Trophoblast cell (in vitro differentiated cells and primary cell): ENCODE measurements around the gene RHD.

Experiments
- DNase-seq, 2 donors: peaks; one replicate each; pipeline ENCODE4 v3.0.0-alpha.2; 2016
- H2AFZ ChIP-seq: 2 replicates; pipeline ENCODE4 v1.6.1; 2013; ENCODE audit warnings: low read length, moderate library complexity, mild to moderate bottlenecking; ENCODE audit not compliant: insufficient read depth, poor library complexity
- H2AK5ac ChIP-seq: 2 replicates; pipeline ENCODE4 v1.6.1; 2013; ENCODE audit warnings: mild to moderate bottlenecking, low read length
- H2BK120ac ChIP-seq: 2 replicates; pipeline ENCODE4 v1.6.1; 2013; ENCODE audit warnings: low read length, mild to moderate bottlenecking, moderate library complexity; ENCODE audit not compliant: insufficient read depth, poor library complexity
- H2BK12ac ChIP-seq: 2 replicates; pipeline ENCODE4 v1.6.1; 2013; ENCODE audit warnings: mild to moderate bottlenecking, low read length, moderate library complexity
- H2BK5ac ChIP-seq: 2 replicates; pipeline ENCODE4 v1.6.1; 2013; ENCODE audit warnings: low read length, low read depth, moderate library complexity, mild to moderate bottlenecking; ENCODE audit not compliant: poor library complexity
- H3K14ac ChIP-seq: 2 replicates; pipeline ENCODE4 v1.6.1; 2013; ENCODE audit warnings: mild to moderate bottlenecking, low read length
- H3K18ac ChIP-seq: 2 replicates; pipeline ENCODE4 v1.6.1; 2013; ENCODE audit warnings: mild to moderate bottlenecking, low read length
- H3K23ac ChIP-seq: 2 replicates; pipeline ENCODE4 v1.6.1; 2013; ENCODE audit warnings: low read length
- H3K27ac ChIP-seq: 2 replicates; pipeline ENCODE4 v1.5.1; 2013; ENCODE audit warnings: low read depth, mild to moderate bottlenecking, inconsistent platforms, low read length, moderate library complexity
- H3K27me3 ChIP-seq: 2 replicates; pipeline ENCODE4 v1.6.1; 2013; ENCODE audit warnings: inconsistent platforms, mild to moderate bottlenecking, low read length, moderate library complexity; ENCODE audit not compliant: insufficient read depth
- H3K36me3 ChIP-seq, 2 experiments: 1 replicate in 1 of 2; 2 replicates in 1 of 2; pipeline ENCODE4 v1.6.1; 2013; ENCODE audit warnings: low read length in 2 of 2, mild to moderate bottlenecking in 2 of 2, moderate library complexity in 1 of 2; ENCODE audit not compliant: insufficient read depth in 2 of 2, control insufficient read depth in 1 of 2
- H3K4ac ChIP-seq: 2 replicates; pipeline ENCODE4 v1.6.1; 2013; ENCODE audit warnings: low read depth, mild to moderate bottlenecking, low read length, moderate library complexity
- H3K4me1 ChIP-seq, 2 experiments: 1 replicate in 1 of 2; 2 replicates in 1 of 2; pipeline ENCODE4 v1.6.1; 2013; ENCODE audit warnings: low read length in 2 of 2, mild to moderate bottlenecking in 2 of 2, moderate library complexity in 1 of 2; ENCODE audit not compliant: insufficient read depth in 2 of 2, control insufficient read depth in 1 of 2
- H3K4me2 ChIP-seq: 2 replicates; pipeline ENCODE4 v1.6.1; 2013; ENCODE audit warnings: inconsistent platforms, mild to moderate bottlenecking, low read length, moderate library complexity
- H3K4me3 ChIP-seq: 2 replicates; pipeline ENCODE4 v1.5.1; 2013; ENCODE audit warnings: mild to moderate bottlenecking, low read depth, low read length, inconsistent platforms
- H3K79me1 ChIP-seq: one replicate; pipeline ENCODE4 v1.6.1; 2013; ENCODE audit warnings: low read length
- H3K79me2 ChIP-seq: 2 replicates; pipeline ENCODE4 v1.6.1; 2013; ENCODE audit warnings: low read length, mild to moderate bottlenecking; ENCODE audit not compliant: control insufficient read depth, insufficient read depth, poor library complexity
- H3K9ac ChIP-seq: 2 replicates; pipeline ENCODE4 v1.6.1; 2013; ENCODE audit warnings: mild to moderate bottlenecking, low read length
- H3K9me3 ChIP-seq: 2 replicates; pipeline ENCODE4 v1.6.1; 2013; ENCODE audit warnings: low read depth, mild to moderate bottlenecking, control low read depth, inconsistent platforms, low read length; ENCODE audit not compliant: insufficient read depth
- H4K12ac ChIP-seq: 2 replicates; pipeline ENCODE4 v1.6.1; 2013; ENCODE audit warnings: low read depth, mild to moderate bottlenecking, low read length, moderate library complexity
- H4K8ac ChIP-seq: 2 replicates; pipeline ENCODE4 v1.6.1; 2013; ENCODE audit warnings: low read depth, mild to moderate bottlenecking, low read length, moderate library complexity
- H4K91ac ChIP-seq: one replicate; pipeline ENCODE4 v1.6.1; 2013; ENCODE audit warnings: low read depth, mild to moderate bottlenecking, low read length, moderate library complexity
- WGBS: extraction: QIAGEN DNeasy Blood & Tissue Kit; methylation state at CpG from one replicate; pipeline ENCODE4 v1.1.7; 2013; ENCODE audit warnings: missing lambda C conversion rate; ENCODE audit not compliant: insufficient read length, insufficient coverage; ENCODE audit errors: extremely low coverage; 5-methylcytosine and 5-hydroxymethylcytosine counted together

RHD gene

GRCh38 chr1:25338188-25338981 is 66.1 kb downstream of the RHD start, which contains the start of gene TMEM50A:
TMEM50A (plus strand) TSS chr1:25338334; CDS start chr1:25340487, 2,153 bp downstream.
- peak; percentile 89 for DNase-seq
- peak within 1 kb of the TSS; percentile 89 for H3K14ac ChIP-seq
- H3K4ac ChIP-seq, result peak within 1 kb of the TSS; percentile 53
- H2AK5ac ChIP-seq, result peak within 1 kb of the TSS; percentile 4
- H3K9me3 ChIP-seq, result no peaks in the 10 kb centered on the region
- H3K9ac ChIP-seq, result peak within 1 kb of the TSS; percentile 98
- H2BK12ac ChIP-seq, result no peak within 1 kb of the TSS
- H4K91ac ChIP-seq, result peak within 1 kb of the TSS; percentile 84
- H3K79me1 ChIP-seq, result peaks cover 8% of the 10 kb centered on the region
- no CpG with 5 or more reads among the region's 75 CpGs for WGBS
- no peaks in the 10 kb centered on the region for H3K27me3 ChIP-seq
- peak within 1 kb of the TSS; percentile 94 for H4K8ac ChIP-seq
- H3K27ac ChIP-seq, result peak within 1 kb of the TSS; percentile 97
- peaks cover 7% of the 10 kb centered on the region for H3K79me2 ChIP-seq
- peak within 1 kb of the TSS; percentile 97 for H3K4me3 ChIP-seq
- peak within 1 kb of the TSS; percentile 81 for H2BK5ac ChIP-seq
- H4K12ac ChIP-seq, result peak within 1 kb of the TSS; percentile 92
- no peak within 1 kb of the TSS for H3K23ac ChIP-seq
- H2AFZ ChIP-seq, result peak within 1 kb of the TSS; percentile 89
- peak within 1 kb of the TSS; percentile 83 for H3K4me2 ChIP-seq
- peak within 1 kb of the TSS; percentile 79 for H2BK120ac ChIP-seq
- H3K36me3 ChIP-seq, result no peaks in the 10 kb centered on the region
- H3K4me1 ChIP-seq, result peaks cover 0 to 2% of the 10 kb centered on the region in 2 experiments
- peak within 1 kb of the TSS; percentile 91 for H3K18ac ChIP-seq

GRCh38 chr1:25338986-25339385 is 66.7 kb downstream of the RHD start:
- Histone ChIP-seq H3K4me3 (no peak overlapping the region), H4K8ac (no peak overlapping the region), H3K9me3 (no peaks in the 10 kb centered on the region), H2BK12ac (no peak overlapping the region), H3K18ac (no peak overlapping the region), H3K79me1 (peaks cover 8% of the 10 kb centered on the region), H2AK5ac (no peak overlapping the region), H4K12ac (no peak overlapping the region), H3K4ac (no peak overlapping the region), H3K27ac (no peak overlapping the region), H4K91ac (no peak overlapping the region), H3K27me3 (no peaks in the 10 kb centered on the region), H3K23ac (no peak overlapping the region), H2BK120ac (no peak overlapping the region), H3K4me2 (peak overlapping the region; percentile 66), H2BK5ac (no peak overlapping the region), H3K4me1 (peaks cover 0 to 2% of the 10 kb centered on the region in 2 experiments), H2AFZ (no peak overlapping the region), H3K36me3 (peaks cover 0 to 2% of the 10 kb centered on the region in 2 experiments), H3K79me2 (peaks cover 7% of the 10 kb centered on the region), H3K9ac (no peak overlapping the region), H3K14ac (no peak overlapping the region)
- WGBS, result no CpG with 5 or more reads among the region's 6 CpGs
- DNase-seq, result no peak

DNA sequence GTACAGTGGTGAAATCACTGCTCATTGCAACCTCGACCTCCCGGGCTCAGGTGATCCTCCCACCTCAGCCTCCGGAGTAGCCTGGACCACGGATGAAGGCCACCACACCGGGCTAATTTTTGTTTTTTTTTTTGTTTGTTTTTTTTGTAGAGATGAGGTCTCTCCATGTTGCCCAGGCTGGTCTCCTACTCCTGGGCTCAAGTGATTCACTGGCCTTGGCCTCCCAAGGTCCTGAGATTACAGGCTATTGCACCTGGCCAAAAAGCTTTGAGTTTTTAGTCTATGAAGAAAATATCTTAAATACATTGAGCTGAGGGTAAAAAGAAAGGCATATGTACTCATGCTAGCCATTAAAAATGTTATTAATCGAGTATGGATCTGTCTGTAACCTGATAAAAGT is 69.4 kb downstream of the RHD start:
- no peak overlapping the region for H4K8ac ChIP-seq
- H4K12ac ChIP-seq, result no peak overlapping the region
- no peak overlapping the region for H2AK5ac ChIP-seq
- peaks cover 0 to 2% of the 10 kb centered on the region in 2 experiments for H3K4me1 ChIP-seq
- WGBS, result no CpG with 5 or more reads among the region's 6 CpGs
- no peak overlapping the region for H3K4me3 ChIP-seq
- H2AFZ ChIP-seq, result no peak overlapping the region
- no peak overlapping the region for H2BK120ac ChIP-seq
- H3K79me2 ChIP-seq, result peaks cover 7% of the 10 kb centered on the region
- H3K9me3 ChIP-seq, result no peaks in the 10 kb centered on the region
- no peak overlapping the region for H3K14ac ChIP-seq
- no peak overlapping the region for H3K23ac ChIP-seq
- no peak overlapping the region for H3K18ac ChIP-seq
- H3K4me2 ChIP-seq, result no peak overlapping the region
- no peak overlapping the region for H4K91ac ChIP-seq
- H3K9ac ChIP-seq, result no peak overlapping the region
- H2BK5ac ChIP-seq, result no peak overlapping the region
- H2BK12ac ChIP-seq, result no peak overlapping the region
- peak overlapping the region; percentile 75 for H3K4ac ChIP-seq
- H3K36me3 ChIP-seq, result peaks cover 2 to 13% of the 10 kb centered on the region in 2 experiments
- no peak for DNase-seq
- peaks cover 8% of the 10 kb centered on the region for H3K79me1 ChIP-seq
- H3K27ac ChIP-seq, result no peak overlapping the region
- H3K27me3 ChIP-seq, result no peaks in the 10 kb centered on the region

DNA sequence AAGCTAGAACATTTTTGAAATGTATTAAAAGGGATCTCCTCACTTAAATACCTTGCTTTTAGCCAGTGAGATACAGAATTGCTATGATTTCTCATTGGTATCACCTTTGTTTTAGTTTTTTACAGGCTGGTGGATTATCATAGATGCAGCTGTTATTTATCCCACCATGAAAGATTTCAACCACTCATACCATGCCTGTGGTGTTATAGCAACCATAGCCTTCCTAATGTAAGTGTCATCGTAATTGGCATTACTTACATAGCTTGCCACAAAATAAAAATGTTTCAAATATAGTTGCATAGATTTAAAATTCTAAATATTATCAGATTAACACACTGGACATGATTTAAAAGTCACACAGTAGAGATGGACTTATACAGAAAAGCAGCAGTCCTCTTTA is 70.5 kb downstream of the RHD start:
- Histone ChIP-seq H2AK5ac (no peak overlapping the region), H3K23ac (no peak overlapping the region), H2BK120ac (no peak overlapping the region), H3K4ac (no peak overlapping the region), H4K12ac (no peak overlapping the region), H4K91ac (no peak overlapping the region), H3K79me1 (peaks cover 7% of the 10 kb centered on the region), H3K79me2 (peaks cover 6% of the 10 kb centered on the region), H3K36me3 (peaks cover 2 to 14% of the 10 kb centered on the region in 2 experiments), H3K4me3 (no peak overlapping the region), H3K27ac (no peak overlapping the region), H4K8ac (no peak overlapping the region), H3K9ac (no peak overlapping the region), H3K4me2 (no peak overlapping the region), H3K27me3 (no peaks in the 10 kb centered on the region), H3K9me3 (no peaks in the 10 kb centered on the region), H3K4me1 (no peaks in the 10 kb centered on the region), H2AFZ (no peak overlapping the region), H2BK12ac (no peak overlapping the region), H2BK5ac (no peak overlapping the region), H3K14ac (no peak overlapping the region), H3K18ac (no peak overlapping the region)
- WGBS, result no CpG with 5 or more reads among the region's 1 CpG
- DNase-seq, result no peak
